Right ventricle myocardium superior (tissue), 1 donor: Measurements from ENCODE around the gene COA6. TPM values are rescaled to one million over a fixed set of nuclear protein-coding genes. Genes with fewer than 3 reads are reported as not detected.
"Not testable (repeated sequence)": the region's sequence is repeated elsewhere in the genome, so short reads cannot be mapped to it uniquely, and the experiment has no call there.

Experiments used
- ATAC-seq: fragments of 200-7000 bp; cut with Tn5 transposase; one replicate; pipeline ENCODE4 v1.9.1; 2020; ENCODE audit warnings: mild to moderate bottlenecking; ENCODE audit not compliant: poor library complexity
- DNase-seq: peaks from one replicate; pipeline ENCODE4 v3.0.0-alpha.2; 2020
- intact Hi-C: fragments of 100-400 bp; cut with DNase I; formaldehyde crosslinking; loops from one replicate; pipeline ENCODE4 v1.11.2; 2022
- total RNA-seq: library from RNA; stranded (reverse); fragmentation: NEBNext Ultra II Directional; extraction: Animal tissue kit (Norgen Biotek cat#: 25700); gene quantifications from one replicate; pipeline ENCODE4 v1.2.1, GENCODE V29; 2021
- donor health status: DM: no; HTN: yes; CAD: no; lungs with severe emphysema.

The COA6 gene
- total RNA-seq, 1 donor from 2014 or later = 42.0 TPM

DNA sequence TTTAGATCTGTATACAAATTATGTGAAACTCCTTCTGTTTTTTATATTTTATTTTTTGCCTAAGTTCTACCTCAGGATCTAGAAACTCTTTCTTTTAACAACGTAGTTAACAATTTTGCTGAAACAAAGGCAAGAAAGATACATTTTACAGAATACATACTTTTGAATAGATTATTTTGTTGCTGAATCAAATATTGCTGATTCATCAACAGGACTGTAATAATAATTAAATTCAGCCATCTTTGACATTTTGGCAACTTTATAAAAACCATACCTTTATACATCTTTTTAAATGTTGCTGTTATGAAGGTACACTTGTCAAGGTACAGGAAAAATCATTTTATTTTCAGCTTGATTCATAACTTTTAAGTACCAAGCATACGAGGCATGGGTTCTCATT lies 10.7 kb upstream of the COA6 start:
- no peak for DNase-seq
- intact Hi-C loops = no loop called here
- no peak for ATAC-seq

DNA sequence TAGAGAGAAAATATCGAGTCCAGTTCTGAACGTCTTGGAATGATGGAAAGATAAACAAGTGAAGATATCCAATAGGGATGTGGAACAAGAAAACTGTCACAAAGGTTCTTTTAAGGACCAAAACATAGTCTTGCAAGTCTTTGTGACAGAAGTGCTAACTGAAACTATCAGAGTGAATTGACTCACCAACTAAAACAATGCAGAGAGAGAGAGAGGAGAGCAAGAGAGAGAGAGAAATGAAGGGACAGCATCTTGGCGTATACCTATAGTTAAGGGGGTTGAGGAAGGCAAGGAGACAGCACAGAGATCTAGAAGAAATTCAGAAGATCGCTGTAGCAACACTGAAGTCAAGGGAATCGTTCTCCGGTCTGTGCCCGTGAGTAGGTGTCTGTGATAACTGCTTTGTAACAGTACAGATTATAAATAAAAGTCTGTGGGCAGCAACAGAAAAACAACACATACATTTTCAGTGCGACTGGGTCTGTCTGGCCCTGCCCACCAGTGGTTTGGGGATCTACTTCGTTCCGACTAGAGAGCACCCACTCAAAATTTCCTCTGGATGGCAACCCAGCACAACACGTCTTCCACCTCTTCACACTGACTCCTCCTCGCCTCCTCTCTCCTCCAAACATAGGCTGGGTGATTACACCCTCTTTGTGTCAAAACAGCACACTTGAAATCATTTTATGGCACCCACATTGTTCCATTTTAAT lies 4.8 kb upstream of the COA6 start:
- DNase-seq (no peak), ATAC-seq (no peak)
- intact Hi-C loops = no loop called here

DNA sequence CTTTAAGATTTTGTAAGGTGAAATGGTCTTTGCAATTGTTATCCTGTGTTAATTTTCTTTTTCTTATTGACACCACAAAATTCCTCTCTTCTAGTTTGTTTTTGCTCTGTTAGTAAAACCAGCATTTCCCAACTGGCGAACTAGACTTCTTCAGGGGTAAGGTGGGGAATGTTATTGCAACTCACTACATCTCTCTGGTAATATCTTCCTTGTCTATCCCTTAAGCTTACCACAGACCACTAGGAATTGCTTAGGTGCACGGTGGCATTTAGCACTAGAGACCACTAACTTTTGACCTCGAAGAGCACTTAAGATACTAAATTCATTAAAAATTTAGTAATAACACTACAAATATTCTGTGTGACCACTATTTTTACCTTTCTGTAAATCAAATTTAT lies 4.2 kb upstream of the COA6 start:
- intact Hi-C loops = no loop called here
- ATAC-seq (no peak), DNase-seq (no peak)

DNA sequence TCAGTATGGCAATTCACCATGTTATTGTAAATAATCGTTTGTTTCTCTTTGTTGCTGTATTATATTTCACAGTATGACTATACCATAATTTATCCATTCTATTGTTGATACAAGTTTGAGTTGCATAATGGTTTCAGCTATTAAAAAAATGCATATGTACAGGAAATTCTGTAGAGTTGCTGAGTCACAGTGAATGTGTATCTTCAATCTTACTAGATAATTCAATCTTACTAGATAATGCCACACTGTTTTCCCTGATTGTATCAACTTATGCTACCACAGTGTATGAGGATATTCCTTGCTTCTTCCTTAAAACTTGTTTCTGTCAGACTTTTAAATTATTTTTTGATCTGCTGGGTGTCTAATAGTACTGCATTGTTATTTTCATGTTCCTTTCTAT lies 3.5 kb upstream of the COA6 start:
- ATAC-seq (no peak), DNase-seq (no peak)
- intact Hi-C loops = no loop called here

DNA sequence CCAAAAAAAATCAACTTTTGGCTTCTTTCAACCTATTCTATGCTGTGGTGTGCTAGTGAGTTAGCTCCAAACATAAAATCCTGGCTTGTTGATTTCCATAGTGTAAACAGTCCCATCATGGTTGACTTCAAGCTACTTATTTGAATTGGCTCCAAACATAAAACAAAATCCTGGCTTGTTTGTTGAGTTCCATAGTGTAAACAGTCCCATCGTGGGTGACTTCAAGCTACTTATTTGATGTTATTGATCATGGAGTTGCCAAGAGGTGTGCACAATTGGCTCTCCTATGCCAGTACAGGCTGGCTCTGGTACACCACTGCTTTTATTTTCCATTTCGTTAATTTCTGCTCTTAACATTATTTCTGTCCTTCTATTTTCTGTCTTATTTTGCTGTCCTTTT lies 1.8 kb upstream of the COA6 start:
- ATAC-seq = no peak
- intact Hi-C loops = no loop called here
- DNase-seq = no peak

DNA sequence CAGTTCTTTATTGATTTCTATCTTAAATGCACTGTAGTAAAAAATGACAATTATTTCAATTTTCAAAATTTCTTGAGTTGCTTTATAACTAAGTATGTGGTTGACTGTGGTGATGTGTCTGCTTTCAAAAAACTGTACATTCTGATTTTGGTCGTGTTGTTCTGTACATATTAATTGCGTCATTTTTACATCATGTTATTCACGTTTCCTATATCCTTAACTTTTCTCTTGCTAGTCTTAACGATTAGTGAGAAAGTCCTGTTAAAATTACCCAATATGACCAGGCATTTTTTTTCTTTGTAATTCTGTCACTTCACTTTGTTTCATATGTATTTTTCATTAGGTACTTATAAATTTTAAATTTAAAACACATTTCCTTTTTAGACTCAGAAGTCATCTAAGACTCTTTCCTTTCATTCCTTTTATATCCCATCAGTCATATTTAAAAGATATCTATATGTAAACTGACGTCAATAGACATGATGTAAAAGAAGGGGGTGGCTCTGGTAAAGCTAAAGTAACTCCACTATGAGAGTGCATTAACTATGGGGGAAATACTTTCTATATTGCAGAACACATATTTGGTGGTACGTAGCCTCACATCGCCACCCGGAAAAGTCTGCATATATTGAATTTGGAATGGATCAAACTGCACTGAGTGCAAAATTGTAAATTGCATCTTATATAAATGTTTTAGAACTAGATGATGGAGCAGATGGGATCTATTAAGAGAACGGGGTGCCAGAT lies 1.1 kb upstream of the COA6 start:
- ATAC-seq = no peak
- no peak for DNase-seq
- intact Hi-C loops = no loop called here

DNA sequence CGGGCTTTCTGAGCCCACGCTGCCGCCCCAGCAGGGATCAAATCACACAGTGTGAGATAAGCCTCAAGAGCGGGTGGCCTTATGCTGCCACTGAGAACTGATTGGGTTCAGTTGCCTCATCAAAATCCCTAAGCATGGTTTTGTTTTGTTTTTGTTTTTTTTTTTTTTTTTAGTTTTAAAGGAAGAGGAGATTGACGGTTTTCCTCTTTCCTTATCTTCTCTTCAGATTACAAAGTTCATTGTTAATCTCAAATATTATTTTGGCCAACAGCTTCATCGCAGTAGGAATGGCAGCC lies 651 bp downstream of the COA6 start:
- peak; percentile 50 for ATAC-seq
- no peak for DNase-seq
- intact Hi-C loops = no loop called here

DNA sequence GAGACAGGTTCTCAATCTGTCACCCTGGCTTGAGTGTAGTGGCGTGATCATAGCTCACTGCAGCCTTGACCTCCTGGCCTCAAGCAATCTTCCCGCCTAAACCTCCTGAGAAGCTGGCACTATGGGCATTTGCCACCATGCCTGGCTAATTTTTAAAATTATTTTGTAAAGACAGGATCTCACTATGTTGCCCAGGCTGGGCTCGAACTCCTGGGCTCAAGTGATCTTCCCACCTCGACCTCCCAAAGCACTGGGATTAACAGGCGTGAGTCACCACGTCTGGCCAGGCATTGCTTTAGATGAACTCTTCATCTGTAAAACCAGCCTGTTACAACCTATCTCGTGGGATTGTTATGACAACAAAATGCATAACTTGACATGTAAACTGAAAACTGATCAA lies 2.4 kb downstream of the COA6 start:
- intact Hi-C loops = no loop called here
- no peak for DNase-seq

DNA sequence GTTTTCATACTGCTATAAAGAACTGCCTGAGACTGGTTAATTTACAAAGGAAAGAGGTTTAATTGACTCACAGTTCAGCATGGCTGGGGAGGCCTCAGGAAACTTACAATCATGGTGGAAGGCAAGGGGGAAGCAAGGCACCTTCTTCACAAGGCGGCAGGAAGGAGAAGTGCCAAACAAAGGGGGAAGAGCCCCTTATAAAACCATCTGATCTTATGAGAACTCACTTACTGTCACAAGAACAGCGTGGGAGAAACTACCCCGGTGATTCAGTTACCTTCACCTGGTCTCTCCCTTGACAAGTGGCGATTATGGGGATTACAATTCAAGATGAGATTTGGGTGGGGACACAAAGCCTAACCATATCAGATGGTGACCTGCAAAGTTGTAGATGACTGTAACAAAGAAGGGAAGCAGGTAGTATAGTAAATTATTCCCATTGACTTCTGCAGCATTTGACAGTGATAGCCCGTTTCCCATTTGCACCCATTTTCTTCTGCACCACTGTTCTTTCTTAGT lies 6.4 kb downstream of the COA6 start:
- DNase-seq, intact Hi-C loops, ATAC-seq: not testable (repeated sequence)

More for the DNA sequence above, 2.4 kb downstream of the COA6 start:
- ATAC-seq = no peak

DNA sequence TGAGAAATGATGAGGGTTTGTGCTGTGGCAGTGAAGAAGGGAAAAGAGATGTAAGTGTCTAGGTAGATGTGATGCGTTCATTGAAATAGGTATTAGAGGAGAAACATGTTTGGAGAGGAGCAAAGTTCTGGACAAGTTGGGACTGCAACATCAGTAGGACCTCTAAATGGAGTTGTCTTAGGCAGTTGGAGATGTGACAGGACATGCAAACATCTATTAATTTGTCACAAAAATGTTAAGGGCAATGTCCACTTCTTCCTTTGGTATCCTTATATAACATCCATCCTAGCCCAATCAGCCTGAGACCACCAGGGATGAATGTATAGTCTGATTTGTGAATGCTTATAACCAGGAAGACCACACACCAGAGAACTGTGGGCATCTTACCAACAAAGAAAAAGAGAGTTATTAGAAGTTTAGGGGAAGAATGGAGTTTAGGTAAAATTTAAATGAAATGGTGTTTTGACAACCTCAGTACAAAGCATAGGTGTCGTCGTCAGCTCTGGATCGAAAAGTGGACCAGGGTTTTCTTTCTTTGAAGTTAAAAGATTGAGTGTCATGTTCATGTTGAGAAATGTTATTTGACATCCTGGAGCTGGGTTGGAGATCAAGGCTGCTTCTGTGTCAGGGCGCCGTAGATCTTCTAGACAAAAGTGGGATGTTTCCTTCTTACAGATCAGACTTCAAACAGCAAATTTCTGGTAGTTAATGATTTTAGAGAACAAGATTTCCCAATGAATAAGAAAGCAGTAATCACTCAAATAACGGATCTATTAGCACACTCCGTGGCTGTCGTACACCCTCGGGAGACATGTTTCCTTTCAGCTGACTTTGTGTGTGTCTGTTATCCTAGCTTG lies 8.7 kb downstream of the COA6 start:
- ATAC-seq (no peak), DNase-seq (no peak)
- intact Hi-C loops = no loop called here

DNA sequence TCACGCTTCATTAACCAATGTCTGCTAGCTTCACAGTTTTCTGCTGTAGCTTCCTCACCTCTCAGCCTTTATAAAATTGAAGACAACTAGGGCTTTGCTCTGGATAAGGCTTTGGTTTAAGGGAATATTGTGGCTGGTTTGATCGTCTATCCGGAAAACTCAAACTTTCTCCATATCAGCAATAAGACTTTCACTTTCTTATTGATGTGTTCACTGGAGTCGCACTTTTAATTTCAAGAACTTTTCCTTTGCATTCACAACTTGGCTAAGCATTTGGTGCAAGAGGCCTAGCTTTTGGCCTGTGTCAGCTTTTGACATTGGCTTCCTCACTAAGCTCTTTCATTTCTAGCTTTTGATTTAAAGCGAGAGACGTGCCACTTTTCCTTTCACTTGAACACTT lies 12.9 kb downstream of the COA6 start:
- no peak for DNase-seq
- no peak for ATAC-seq
- intact Hi-C loops = no loop called here

DNA sequence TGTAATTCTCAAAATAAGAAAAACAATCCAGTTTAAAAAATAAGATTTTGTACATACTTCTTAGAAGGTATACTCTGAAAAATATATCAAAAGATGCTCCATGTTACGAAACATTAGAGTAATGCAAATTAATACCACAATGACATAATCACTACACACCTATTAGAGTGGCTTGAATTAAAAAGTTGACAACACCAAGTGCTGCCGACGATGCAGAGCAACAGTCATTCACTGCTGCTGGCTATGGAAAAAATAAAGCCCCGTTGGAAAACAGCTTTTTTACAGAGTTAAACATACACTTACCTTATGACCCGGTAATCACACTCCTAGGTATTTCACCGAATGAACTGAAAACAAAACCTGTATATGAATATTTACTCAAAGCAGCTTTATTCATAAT lies 14.8 kb downstream of the COA6 start:
- intact Hi-C loops = no loop called here
- ATAC-seq = no peak
- DNase-seq = no peak

DNA sequence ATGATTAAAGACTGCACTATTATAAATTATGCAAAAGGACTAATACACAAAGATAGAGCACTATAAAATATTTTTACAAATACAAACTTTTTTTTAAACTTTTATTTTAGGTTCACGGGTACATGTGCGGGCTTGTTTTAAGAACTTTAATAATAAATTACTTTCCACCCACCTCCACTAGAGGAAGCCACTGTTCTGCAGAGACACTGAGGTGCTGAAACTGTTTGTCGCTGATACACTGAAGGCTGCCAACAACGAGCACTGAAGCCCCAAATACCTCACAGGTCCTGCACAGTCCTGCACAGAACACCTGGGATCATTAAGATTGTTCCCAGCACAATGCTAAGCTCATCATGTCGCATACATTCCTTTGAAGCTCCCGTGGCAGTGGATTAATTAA lies 19.9 kb downstream of the COA6 start:
- no peak for ATAC-seq
- intact Hi-C loops = no loop called here
- DNase-seq = no peak

DNA sequence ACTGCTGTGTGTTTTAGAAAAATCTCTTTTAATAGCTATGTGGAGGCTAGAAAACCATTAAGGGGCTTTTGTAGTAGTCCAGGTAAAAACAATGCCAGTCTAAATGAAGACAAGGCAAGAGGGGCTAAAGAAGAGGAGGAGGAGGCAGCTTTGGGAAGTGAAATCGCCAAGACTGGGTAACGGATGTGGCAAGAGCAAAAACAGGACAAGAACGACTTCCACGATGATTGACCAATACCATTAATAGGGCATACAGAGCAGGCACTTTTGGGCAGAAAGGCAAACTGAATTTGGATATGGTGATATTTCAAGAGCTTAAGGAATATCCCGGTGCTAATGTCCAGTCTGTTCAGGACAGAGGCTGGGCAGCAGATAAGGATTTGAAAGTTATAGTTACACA lies 22.0 kb downstream of the COA6 start:
- ATAC-seq = no peak
- intact Hi-C loops = no loop called here
- no peak for DNase-seq

DNA sequence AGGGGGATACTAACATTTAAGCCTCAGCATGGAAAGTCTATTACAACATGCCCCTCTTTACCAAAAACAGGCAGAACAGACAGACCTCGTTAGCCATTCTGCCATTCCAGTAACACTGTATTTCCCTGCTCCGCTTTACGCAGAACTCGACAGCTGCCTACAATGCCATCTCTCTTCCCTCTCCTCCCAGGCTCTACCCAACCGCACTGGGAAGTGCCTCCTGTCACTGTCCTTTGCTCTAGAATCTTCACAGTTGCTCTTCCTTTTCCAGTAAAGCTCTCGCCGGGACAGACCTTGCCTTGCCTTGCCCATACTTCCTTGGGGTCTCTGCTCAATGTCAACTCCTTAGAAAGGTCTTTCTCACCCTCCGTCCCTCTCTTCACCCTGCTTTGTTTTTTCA lies 22.8 kb downstream of the COA6 start:
- ATAC-seq = no peak
- intact Hi-C loops = no loop called here
- no peak for DNase-seq

DNA sequence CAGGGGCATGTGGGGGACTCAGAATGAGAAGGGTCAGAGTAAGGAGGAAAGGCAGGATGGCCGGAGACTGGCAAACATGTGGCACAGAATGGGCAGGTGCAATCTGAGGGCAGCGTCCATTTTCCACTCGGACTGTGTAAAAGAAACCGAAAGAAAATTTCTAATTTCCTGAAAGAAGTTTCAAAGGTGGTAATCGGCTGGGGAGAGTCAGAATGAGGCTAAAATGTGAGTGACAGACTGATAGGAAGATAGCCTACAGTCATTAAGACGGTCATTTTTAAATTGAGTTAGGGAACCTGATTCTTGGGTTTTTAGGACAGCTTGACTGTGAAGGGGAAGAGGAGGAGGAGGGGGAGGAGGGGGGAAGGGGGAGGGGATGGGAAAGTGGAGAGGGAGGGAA lies 23.6 kb downstream of the COA6 start:
- intact Hi-C loops = no loop called here

DNA sequence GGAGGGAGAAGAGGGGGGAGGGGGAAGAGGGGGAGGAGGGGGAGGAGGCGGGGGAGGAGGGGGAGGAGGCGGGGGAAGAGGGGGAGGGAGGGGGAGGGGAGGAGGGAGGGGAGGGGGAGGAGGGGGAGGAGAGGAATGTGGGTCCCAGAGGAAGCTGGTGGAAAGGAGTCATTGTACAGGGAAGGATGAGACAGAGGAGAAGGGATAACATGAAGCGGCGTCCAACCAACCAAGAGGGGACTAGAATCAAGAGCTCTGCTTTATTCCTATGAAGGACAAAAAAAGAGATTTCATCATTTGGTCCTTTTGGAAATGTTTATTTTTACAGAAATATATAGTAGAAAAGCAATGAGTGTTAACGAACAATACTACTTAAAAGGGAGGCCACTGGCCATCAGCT lies 24.5 kb downstream of the COA6 start:
- intact Hi-C loops = no loop called here
- ATAC-seq = no peak
- DNase-seq = no peak

More for the DNA sequence above, 23.6 kb downstream of the COA6 start:
- DNase-seq (no peak), ATAC-seq (no peak)

DNA sequence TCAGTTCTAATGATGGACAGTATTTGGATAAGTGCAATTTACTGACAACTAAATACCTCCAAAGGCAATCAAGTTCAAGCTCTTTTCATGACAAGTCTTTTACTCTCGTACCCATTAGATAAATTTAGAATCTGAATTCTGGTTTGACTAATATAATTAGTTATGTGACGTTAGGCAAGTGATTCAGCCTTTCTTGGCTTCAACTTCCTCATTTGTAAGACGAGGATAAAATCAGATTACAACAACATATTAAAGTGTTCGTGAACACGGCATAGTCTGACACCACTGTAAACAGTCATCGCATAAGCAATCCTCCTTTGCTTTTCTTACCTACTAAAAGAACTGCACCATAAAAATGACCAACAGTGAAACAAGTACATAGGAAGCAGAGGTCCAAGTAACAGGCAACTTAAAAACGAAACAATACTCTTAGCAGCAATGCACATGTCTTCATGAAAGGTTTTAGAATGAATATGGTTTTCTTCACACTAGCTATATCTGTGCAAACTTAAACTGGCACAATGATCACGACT lies 25.7 kb downstream of the COA6 start:
- DNase-seq (no peak), ATAC-seq (no peak)
- intact Hi-C loops = no loop called here

DNA sequence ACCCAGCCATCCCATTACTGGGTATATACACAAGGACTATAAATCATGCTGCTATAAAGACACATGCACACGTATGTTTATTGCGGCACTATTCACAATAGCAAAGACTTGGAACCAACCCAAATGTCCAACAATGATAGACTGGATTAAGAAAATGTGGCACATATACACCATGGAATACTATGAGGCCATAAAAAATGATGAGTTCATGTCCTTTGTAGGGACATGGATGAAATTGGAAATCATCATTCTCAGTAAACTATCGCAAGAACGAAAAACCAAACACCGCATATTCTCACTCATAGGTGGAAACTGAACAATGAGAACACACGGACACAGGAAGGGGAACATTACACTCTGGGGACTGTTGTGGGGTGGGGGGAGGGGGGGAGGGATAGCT lies 26.3 kb downstream of the COA6 start:
- DNase-seq, ATAC-seq, intact Hi-C loops: not testable (repeated sequence)
